AG04450 (cell line): ENCODE data around the gene WDFY1. TPM values are rescaled to one million over a fixed set of nuclear protein-coding genes. Genes with fewer than 3 reads are reported as not detected.

Experiments used
- CTCF ChIA-PET: fragments of 300-600, 350-600 bp; formaldehyde crosslinking; extraction: SDS; loops from one replicate; lab custom pipeline; 2022; ENCODE audit warnings: antibody characterized with exemption, inconsistent platforms; lab: Charles Lee
- POLR2A ChIA-PET: fragments of 350-600 bp; formaldehyde crosslinking; extraction: SDS; loops from one replicate; lab custom pipeline; 2021; ENCODE audit warnings: antibody characterized with exemption, inconsistent platforms; lab: Yijun Ruan, JAX
- DNase-seq: peaks from one replicate; pipeline ENCODE4 v3.0.0-alpha.2; 2011; ENCODE audit warnings: low read depth, low spot score
- H3K27ac ChIP-seq: one replicate; pipeline ENCODE4 v1.5.1; 2012; ENCODE audit warnings: low read depth, low read length, control low read depth
- H3K27me3 ChIP-seq: one replicate; pipeline ENCODE4 v1.6.0; 2012; ENCODE audit warnings: low read length; ENCODE audit not compliant: control insufficient read depth, insufficient read depth
- H3K4me3 ChIP-seq: 2 replicates; pipeline ENCODE4 v1.5.1; 2011; ENCODE audit warnings: mild to moderate bottlenecking, low read depth, low read length, control low read depth
- H3K9me3 ChIP-seq: 2 replicates; pipeline ENCODE4 v1.5.1; 2012; ENCODE audit warnings: low read length; ENCODE audit not compliant: control insufficient read depth, insufficient read depth
- CTCF ChIP-seq: IDR thresholded peaks from 2 replicates; pipeline ENCODE4 v1.5.1; 2011; ENCODE audit warnings: low read depth, low read length, control low read depth, inconsistent platforms
- polyA plus RNA-seq: library from polyadenylated mRNA; depleted of rRNA; stranded (reverse); fragments of >200 nt; gene quantifications from 2 replicates; pipeline ENCODE4 v1.2.3, GENCODE V29; 2011

Gene WDFY1
- polyA plus RNA-seq, 1 experiment: 74.8 TPM

DNA sequence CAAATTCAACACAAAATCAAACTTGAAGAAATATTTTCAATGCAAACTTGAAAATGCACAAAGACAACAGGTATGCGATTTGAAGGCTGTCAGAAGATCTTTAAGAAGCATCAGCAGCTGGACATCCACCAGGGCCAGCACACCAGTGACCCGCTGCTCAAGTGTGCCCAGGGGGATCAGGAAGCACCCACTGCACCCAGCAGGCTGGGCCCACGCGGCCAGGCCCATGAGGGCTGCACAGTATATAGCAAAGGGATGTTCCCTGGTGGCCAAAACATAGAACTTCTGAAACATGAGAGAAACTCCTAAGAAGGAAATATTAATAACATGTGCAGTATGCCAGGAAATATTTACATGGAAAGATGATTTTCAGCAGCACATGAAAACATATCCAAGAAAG lies 25.0 kb downstream of the WDFY1 start:
- TF ChIP-seq CTCF: no peak
- Histone ChIP-seq H3K9me3 (no peaks in the 10 kb centered on the region), H3K27ac (no peak overlapping the region), H3K27me3 (no peaks in the 10 kb centered on the region), H3K4me3 (no peak overlapping the region)
- DNase-seq: no peak
- POLR2A ChIA-PET: no interaction called here
- CTCF ChIA-PET: interaction anchor here (1.5 kb wide), 1 partner anchor 9 kb away, joined by 3 read pairs; no protein-coding TSS in a partner anchor

- no peak for TF ChIP-seq CTCF
- CTCF ChIA-PET: no interaction called here
- no peak overlapping the region for H3K27ac ChIP-seq
- POLR2A ChIA-PET: no interaction called here
- no peak for DNase-seq
- no peaks in the 10 kb centered on the region for H3K9me3 ChIP-seq
- H3K27me3 ChIP-seq: no peaks in the 10 kb centered on the region
- no peak overlapping the region for H3K4me3 ChIP-seq
Measured at GRCh38 chr2:223918671-223919134, 26.4 kb downstream of the WDFY1 start.

GRCh38 chr2:223916181-223916920 lies 28.8 kb downstream of the WDFY1 start:
- peak overlapping the region; percentile 1 for H3K27ac ChIP-seq
- POLR2A ChIA-PET: interaction anchor here (0.7 kb wide), 1 partner anchor 27 kb away, joined by 6 read pairs; no protein-coding TSS in a partner anchor

DNA sequence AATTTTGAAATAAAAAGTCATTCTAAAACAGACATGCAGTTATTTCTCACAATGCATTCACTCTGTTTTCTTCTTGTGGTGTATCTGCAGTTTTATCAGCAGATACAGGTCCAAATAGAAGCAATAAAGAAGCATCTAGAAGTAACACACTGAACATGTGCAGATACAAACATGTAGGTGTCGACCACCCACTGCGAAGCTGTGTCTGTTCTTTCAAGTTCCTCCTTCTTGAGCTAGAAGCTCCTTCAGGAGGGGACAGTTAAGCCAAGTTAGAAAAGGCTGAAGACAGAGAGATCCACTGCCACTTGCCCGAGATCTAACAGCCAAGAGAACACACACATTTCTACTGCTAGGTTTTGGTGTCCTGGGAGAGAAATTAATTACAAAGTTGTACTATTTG lies 30.1 kb downstream of the WDFY1 start:
- ChIA-PET CTCF (interaction anchor here (0.6 kb wide), 1 partner anchor 23 kb away, joined by 3 read pairs; no protein-coding TSS in a partner anchor), POLR2A (no interaction called here)
- H3K27ac ChIP-seq: no peak overlapping the region

More at GRCh38 chr2:223916181-223916920, 28.8 kb downstream of the WDFY1 start:
- no peaks in the 10 kb centered on the region for H3K9me3 ChIP-seq
- DNase-seq: no peak
- H3K27me3 ChIP-seq: no peaks in the 10 kb centered on the region
- no peak for TF ChIP-seq CTCF
- CTCF ChIA-PET: no interaction called here
- H3K4me3 ChIP-seq: no peak overlapping the region

More for the DNA sequence above, 30.1 kb downstream of the WDFY1 start:
- Histone ChIP-seq H3K27me3 (no peaks in the 10 kb centered on the region), H3K9me3 (no peaks in the 10 kb centered on the region), H3K4me3 (no peak overlapping the region)
- no peak for TF ChIP-seq CTCF
- DNase-seq: no peak
